Peyer's patch (tissue), 4 donors: ENCODE results near the gene SMIM31.

ENCODE experiments used
- POLR2A ChIP-seq, 2 donors: fragments of 450-650 bp; IDR thresholded peaks; one replicate each; pipeline ENCODE4 v1.5.1; 2017; ENCODE audit warnings: antibody characterized with exemption in 2 of 2, mild to moderate bottlenecking in 2 of 2, moderate library complexity in 2 of 2
- TF ChIP-seq, protein P1 (sequence below), 6 experiments: fragments of 450-650 bp in 4 of 6; fragments of 200-600 bp in 2 of 6; sonication (generic) in 1 of 6; IDR thresholded peaks; one replicate each; pipeline ENCODE4 v1.5.1; 2017 to 2019; ENCODE audit warnings: antibody characterized with exemption in 6 of 6, mild to moderate bottlenecking in 3 of 6, moderate library complexity in 1 of 6

DNA sequence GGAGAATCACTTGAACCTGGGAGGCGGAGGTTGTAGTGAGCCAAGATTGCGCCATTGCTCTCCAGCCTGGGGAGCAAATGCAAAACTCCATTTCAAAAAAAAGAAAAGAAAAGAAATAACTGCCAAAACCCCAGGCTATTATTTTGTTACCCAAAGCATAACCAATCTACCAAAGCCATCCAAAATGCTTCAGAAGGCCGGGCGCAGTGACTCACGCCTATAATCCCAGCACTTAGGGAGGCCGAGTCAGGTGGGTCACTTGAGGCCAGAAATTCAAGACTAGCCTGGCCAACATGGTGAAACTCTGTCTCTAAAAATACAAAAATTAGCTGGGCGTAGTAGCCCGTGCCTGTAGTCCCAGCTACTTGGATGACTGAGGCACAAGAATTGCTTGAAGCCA is 49.8 kb downstream of the SMIM31 start:
- TF ChIP-seq, protein P1, sequence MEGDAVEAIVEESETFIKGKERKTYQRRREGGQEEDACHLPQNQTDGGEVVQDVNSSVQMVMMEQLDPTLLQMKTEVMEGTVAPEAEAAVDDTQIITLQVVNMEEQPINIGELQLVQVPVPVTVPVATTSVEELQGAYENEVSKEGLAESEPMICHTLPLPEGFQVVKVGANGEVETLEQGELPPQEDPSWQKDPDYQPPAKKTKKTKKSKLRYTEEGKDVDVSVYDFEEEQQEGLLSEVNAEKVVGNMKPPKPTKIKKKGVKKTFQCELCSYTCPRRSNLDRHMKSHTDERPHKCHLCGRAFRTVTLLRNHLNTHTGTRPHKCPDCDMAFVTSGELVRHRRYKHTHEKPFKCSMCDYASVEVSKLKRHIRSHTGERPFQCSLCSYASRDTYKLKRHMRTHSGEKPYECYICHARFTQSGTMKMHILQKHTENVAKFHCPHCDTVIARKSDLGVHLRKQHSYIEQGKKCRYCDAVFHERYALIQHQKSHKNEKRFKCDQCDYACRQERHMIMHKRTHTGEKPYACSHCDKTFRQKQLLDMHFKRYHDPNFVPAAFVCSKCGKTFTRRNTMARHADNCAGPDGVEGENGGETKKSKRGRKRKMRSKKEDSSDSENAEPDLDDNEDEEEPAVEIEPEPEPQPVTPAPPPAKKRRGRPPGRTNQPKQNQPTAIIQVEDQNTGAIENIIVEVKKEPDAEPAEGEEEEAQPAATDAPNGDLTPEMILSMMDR (IDR thresholded peaks at IDR 0.05), result no peak
- no peak for TF ChIP-seq POLR2A (IDR thresholded peaks at IDR 0.05)
